NCI-H526 treated with DMSO at 0.1 percent for 48 hours (cell line): ENCODE results near the gene IL1R1.

ENCODE experiments used
- DNase-seq: peaks from one replicate; lab custom pipeline; 2025; lab: John Stamatoyannopoulos, UW

The IL1R1 gene

DNA sequence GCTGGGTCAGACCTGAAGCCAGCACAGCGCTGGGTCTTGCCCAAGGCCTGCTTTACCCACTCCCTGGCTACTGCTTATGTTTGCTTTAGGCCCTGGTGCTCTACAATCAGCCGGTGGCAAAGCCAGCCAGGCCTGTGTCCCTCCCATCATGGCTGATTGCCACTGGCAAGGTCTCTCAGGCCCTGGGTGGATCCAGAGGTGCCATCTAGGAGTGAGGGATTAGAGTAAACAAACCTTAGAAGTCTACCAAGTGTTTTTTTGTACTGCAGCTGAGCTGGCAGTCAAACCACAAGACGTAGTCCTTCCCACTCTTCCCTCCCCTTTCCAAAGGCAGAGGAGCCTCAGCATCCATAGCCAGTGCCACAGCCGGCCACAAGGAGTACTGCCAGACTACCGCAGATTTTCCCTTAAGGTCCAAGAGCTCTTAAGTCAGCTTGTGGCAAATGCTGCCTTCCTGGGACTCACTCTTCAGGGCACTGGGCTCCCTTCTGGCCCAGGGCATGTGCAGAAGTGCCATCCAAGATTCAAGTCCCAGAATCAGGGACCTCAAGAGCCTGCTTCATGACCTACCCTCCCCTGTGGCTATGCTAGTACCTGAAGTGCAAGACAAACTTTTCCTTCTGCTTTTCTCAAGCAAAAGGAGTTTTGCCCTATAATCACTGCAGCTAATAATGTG, 64.3 kb downstream of the IL1R1 start:
- no peak for DNase-seq

DNA sequence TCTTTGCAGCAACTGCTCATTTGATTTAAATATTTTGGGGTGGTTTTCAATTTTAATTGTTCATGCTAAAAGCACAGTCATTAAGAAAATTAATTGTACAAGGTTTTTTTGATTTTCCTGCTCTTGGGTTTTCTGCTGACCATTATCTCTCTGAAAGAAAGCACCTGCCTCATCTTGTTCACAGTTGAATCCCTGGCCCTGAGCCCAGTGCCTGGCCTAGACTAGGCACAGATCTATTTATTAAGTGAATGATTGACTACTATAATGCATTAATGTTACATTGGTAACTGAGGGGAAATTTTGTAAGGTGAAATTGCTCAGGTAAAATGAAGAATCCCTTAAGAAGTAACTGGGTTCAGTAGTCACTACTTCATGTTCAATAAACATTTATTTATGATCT, 66.2 kb downstream of the IL1R1 start:
- no peak for DNase-seq

GRCh38 chr2:102209474-102209873, 66.9 kb downstream of the IL1R1 start:
- no peak for DNase-seq

DNA sequence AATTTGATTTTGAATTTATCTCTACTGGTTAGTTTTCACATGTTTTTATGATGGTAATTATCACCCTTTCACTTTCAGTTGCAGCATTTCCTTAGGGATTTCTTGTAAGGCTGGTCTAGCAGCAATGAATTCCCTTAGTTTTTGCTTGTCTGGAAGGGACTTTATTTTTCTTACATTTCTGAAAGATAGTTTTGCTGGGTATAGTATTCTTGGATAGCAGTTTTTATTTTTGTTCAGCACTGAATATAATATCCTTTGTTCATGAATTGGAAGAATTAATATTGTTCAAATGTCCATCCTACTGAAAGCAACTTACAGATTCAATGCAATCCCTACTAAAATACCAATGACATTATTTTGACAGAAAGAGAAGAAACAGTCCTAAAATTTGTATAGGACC, 74.5 kb downstream of the IL1R1 start:
- no peak for DNase-seq

GRCh38 chr2:102224824-102225739, 82.5 kb downstream of the IL1R1 start:
- DNase-seq: no peak

GRCh38 chr2:102226171-102226570, 83.6 kb downstream of the IL1R1 start:
- no peak for DNase-seq

- DNase-seq: no peak
Measured at GRCh38 chr2:102226612-102227391, 84.3 kb downstream of the IL1R1 start.

GRCh38 chr2:102229141-102229769, 86.7 kb downstream of the IL1R1 start:
- no peak for DNase-seq
